Osteoblast (primary cell): ENCODE measurements around the gene SEMA7A. TPM values are rescaled to one million over a fixed set of nuclear protein-coding genes. Genes with fewer than 3 reads are reported as not detected.
A peak's percentile ranks its signal among the peaks of the same experiment; 100 is the strongest.

Experiments
- DNase-seq: peaks from one replicate; pipeline ENCODE4 v3.0.0; 2011; ENCODE audit warnings: low spot score, mixed read lengths; ENCODE audit not compliant: insufficient read length; ENCODE audit errors: missing footprints
- H2AFZ ChIP-seq: 2 replicates; pipeline ENCODE4 v1.6.0; 2011; ENCODE audit warnings: mild to moderate bottlenecking, low read length
- H3K27ac ChIP-seq: 2 replicates; pipeline ENCODE4 v1.5.1; 2011; ENCODE audit warnings: mild to moderate bottlenecking, low read depth, low read length, moderate library complexity
- H3K27me3 ChIP-seq: 2 replicates; pipeline ENCODE4 v1.6.0; 2012; ENCODE audit warnings: mild to moderate bottlenecking, control low read depth, inconsistent platforms, low read length, moderate library complexity; ENCODE audit not compliant: insufficient read depth
- H3K36me3 ChIP-seq: 2 replicates; pipeline ENCODE4 v1.5.1; 2011; ENCODE audit warnings: mild to moderate bottlenecking, low read length, control low read depth, moderate library complexity; ENCODE audit not compliant: insufficient read depth
- H3K4me1 ChIP-seq: 2 replicates; pipeline ENCODE4 v1.5.1; 2011; ENCODE audit warnings: mild to moderate bottlenecking, low read length, control low read depth, moderate library complexity; ENCODE audit not compliant: insufficient read depth
- H3K4me2 ChIP-seq: 2 replicates; pipeline ENCODE4 v1.6.0; 2011; ENCODE audit warnings: mild to moderate bottlenecking, low read length; ENCODE audit not compliant: insufficient read depth
- H3K4me3 ChIP-seq: fragments of 200-600 bp; sonication (generic); 3 replicates; pipeline ENCODE4 v1.5.1; 2012; ENCODE audit warnings: mild to moderate bottlenecking, low read length, inconsistent platforms; ENCODE audit not compliant: insufficient read depth
- H3K79me2 ChIP-seq: 2 replicates; pipeline ENCODE4 v1.6.0; 2012; ENCODE audit warnings: mild to moderate bottlenecking, low read length, control low read depth, inconsistent platforms; ENCODE audit not compliant: insufficient read depth
- H3K9me3 ChIP-seq: 2 replicates; pipeline ENCODE4 v1.5.1; 2011; ENCODE audit warnings: low read depth, low read length, control low read depth
- H4K20me1 ChIP-seq: 2 replicates; pipeline ENCODE4 v1.6.0; 2012; ENCODE audit warnings: mild to moderate bottlenecking, low read length, control low read depth; ENCODE audit not compliant: insufficient read depth
- total RNA-seq: library from RNA; depleted of rRNA; stranded (reverse); fragments of >200 nt; gene quantifications from 2 replicates; pipeline ENCODE4 v1.2.3, GENCODE V29; 2012
- TF ChIP-seq, protein P1 (sequence below): IDR thresholded peaks from 2 replicates; pipeline ENCODE4 v1.5.1; 2011; ENCODE audit warnings: mild to moderate bottlenecking, low read depth, low read length, moderate library complexity; ENCODE audit errors: extremely low read depth

SEMA7A gene
- total RNA-seq, 1 donor, result 30.4 TPM

DNA sequence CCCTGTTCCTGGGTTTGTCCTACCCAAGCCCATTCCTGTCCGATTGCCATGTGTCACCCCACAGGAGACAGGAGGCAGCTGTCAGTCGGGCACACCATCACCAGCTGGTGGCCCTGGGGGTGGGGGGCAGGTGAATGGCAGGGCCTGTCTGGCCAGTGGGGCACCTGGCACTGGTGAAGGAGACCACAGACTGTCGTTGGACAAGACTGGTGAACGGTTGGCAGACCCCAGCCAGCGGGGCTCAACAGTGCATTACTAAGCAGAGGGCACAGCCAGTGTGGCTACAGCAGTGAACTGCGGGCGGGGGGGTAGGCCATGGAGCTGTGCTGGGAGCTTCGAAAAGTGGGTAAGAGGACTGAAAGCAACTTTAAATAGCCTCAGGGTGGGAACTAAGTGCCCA is 2.1 kb downstream of the SEMA7A start:
- H3K27ac ChIP-seq, result peak overlapping the region; percentile 58
- H3K4me2 ChIP-seq, result peak overlapping the region; percentile 91
- peaks cover 3% of the 10 kb centered on the region for H3K36me3 ChIP-seq
- no peaks in the 10 kb centered on the region for H3K27me3 ChIP-seq
- TF ChIP-seq, protein P1, sequence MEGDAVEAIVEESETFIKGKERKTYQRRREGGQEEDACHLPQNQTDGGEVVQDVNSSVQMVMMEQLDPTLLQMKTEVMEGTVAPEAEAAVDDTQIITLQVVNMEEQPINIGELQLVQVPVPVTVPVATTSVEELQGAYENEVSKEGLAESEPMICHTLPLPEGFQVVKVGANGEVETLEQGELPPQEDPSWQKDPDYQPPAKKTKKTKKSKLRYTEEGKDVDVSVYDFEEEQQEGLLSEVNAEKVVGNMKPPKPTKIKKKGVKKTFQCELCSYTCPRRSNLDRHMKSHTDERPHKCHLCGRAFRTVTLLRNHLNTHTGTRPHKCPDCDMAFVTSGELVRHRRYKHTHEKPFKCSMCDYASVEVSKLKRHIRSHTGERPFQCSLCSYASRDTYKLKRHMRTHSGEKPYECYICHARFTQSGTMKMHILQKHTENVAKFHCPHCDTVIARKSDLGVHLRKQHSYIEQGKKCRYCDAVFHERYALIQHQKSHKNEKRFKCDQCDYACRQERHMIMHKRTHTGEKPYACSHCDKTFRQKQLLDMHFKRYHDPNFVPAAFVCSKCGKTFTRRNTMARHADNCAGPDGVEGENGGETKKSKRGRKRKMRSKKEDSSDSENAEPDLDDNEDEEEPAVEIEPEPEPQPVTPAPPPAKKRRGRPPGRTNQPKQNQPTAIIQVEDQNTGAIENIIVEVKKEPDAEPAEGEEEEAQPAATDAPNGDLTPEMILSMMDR, result no peak
- peaks cover 55% of the 10 kb centered on the region for H3K4me1 ChIP-seq
- no peaks in the 10 kb centered on the region for H3K9me3 ChIP-seq
- H2AFZ ChIP-seq, result no peak overlapping the region
- H3K79me2 ChIP-seq, result peaks cover 81% of the 10 kb centered on the region
- peak; percentile 92 for DNase-seq
- H3K4me3 ChIP-seq, result peak overlapping the region; percentile 91
- H4K20me1 ChIP-seq, result peaks cover 57% of the 10 kb centered on the region

DNA sequence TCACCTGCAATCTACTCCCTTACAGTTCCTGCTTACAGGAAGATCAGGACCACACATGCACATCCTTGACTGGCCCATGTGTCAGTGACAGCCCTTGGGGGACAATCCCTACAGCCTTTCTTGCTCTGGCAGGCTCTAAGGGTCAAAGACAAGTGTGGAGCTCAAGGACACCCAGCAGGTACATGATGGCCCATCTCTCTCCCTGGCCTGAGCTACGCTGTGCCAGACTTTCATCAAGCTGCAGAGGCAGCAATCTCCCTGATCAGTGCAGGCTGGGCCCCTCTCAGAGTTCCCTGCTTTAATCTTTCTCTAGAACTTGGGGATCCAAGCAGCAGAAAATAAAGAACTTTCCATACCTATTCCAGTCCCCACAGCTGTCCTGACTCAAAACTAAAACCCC is 2.6 kb downstream of the SEMA7A start:
- Histone ChIP-seq H3K27me3 (no peaks in the 10 kb centered on the region), H3K9me3 (no peaks in the 10 kb centered on the region), H3K27ac (peak overlapping the region; percentile 59), H4K20me1 (peaks cover 61% of the 10 kb centered on the region), H2AFZ (no peak overlapping the region), H3K4me2 (peak overlapping the region; percentile 91), H3K79me2 (peaks cover 86% of the 10 kb centered on the region), H3K4me1 (peaks cover 55% of the 10 kb centered on the region), H3K36me3 (peaks cover 8% of the 10 kb centered on the region), H3K4me3 (peak overlapping the region; percentile 91)
- TF ChIP-seq, protein P1, result no peak
- DNase-seq, result no peak

DNA sequence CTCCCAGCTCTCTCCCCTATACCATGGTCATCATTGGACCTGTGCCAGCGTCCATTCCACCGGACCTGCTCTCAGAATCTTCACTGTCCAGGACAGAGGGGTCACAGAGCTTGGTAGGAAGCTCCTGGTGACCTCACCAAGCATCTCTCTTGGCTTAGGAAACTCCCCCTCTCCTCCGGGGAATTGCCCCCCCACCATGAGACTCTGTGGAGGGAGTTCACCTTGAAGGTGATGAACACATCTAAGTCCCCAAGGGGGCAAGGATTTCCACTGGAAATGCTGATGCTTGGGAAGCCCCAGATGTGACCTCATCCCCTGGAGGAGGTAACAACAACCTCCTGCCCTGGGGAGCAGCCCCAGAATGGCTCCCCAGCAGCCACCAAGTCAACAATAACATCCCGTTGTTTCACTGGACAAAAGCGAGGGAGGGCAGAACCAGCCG is 3.2 kb downstream of the SEMA7A start:
- peaks cover 58% of the 10 kb centered on the region for H3K4me1 ChIP-seq
- peaks cover 92% of the 10 kb centered on the region for H3K79me2 ChIP-seq

DNA sequence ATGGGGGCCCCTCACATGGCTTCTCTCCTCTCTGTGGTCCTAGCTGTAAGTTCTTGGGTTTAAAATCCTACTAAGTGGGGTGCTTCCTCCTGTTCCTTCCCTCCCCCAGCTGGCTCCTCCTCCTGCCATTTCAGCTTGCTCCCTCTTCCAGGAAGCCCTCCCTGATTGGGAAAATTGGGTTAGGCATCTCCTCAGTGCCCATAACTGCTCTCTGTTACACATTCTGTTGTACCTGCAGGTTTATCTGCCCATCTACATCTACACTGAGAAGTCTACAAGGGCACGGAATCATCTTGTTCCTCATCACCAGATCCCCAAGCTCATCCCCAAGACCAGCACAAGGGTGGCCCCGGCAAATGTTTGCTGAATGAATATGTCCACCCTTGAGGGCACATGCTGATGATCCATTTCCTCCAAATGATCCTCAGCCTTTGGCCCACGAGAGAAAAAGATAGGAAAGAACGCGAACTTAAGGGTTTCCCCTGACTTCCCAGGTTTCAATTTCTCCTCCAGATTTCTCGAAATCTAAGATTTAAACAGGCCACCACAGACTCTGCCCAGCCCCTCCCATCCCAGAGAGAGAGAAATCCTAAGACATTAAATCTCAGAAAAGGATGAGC is 3.9 kb downstream of the SEMA7A start:
- H3K79me2 ChIP-seq, result peaks cover 98% of the 10 kb centered on the region
- peak overlapping the region; percentile 59 for H3K27ac ChIP-seq
- H4K20me1 ChIP-seq, result peaks cover 70% of the 10 kb centered on the region

More for the DNA sequence above, 3.2 kb downstream of the SEMA7A start:
- peaks cover 10% of the 10 kb centered on the region for H3K36me3 ChIP-seq
- peak overlapping the region; percentile 91 for H3K4me3 ChIP-seq
- no peaks in the 10 kb centered on the region for H3K27me3 ChIP-seq
- H2AFZ ChIP-seq, result no peak overlapping the region
- peaks cover 63% of the 10 kb centered on the region for H4K20me1 ChIP-seq
- peak overlapping the region; percentile 59 for H3K27ac ChIP-seq
- H3K9me3 ChIP-seq, result no peaks in the 10 kb centered on the region
- TF ChIP-seq, protein P1, result no peak
- H3K4me2 ChIP-seq, result peak overlapping the region; percentile 91
- DNase-seq, result no peak

More for the DNA sequence above, 3.9 kb downstream of the SEMA7A start:
- H3K4me2 ChIP-seq, result peak overlapping the region; percentile 91
- H3K9me3 ChIP-seq, result no peaks in the 10 kb centered on the region
- H3K4me1 ChIP-seq, result peaks cover 64% of the 10 kb centered on the region
- H3K27me3 ChIP-seq, result no peaks in the 10 kb centered on the region
- peak overlapping the region; percentile 91 for H3K4me3 ChIP-seq
- DNase-seq, result no peak
- TF ChIP-seq, protein P1, result no peak
- peaks cover 16% of the 10 kb centered on the region for H3K36me3 ChIP-seq
- H2AFZ ChIP-seq, result no peak overlapping the region
